Measurements from ENCODE around the gene ANKRD50. TPM values are rescaled to one million over a fixed set of nuclear protein-coding genes. Genes with fewer than 3 reads are reported as not detected.
A peak's percentile ranks its signal among the peaks of the same experiment; 100 is the strongest.

Gene ANKRD50
- total RNA-seq, 1 experiment from 2014 or later: 6.8 TPM

GRCh38 chr4:124637321-124637720 is 75.2 kb downstream of the ANKRD50 start:
- no peak for DNase-seq (ENCODE audit: low read depth)

GRCh38 chr4:124636788-124637187 is 75.7 kb downstream of the ANKRD50 start:
- peak; percentile 16 for DNase-seq (ENCODE audit: low read depth)

- DNase-seq (ENCODE audit: low read depth): no peak
These were observed 77.2 kb downstream of the ANKRD50 start for GRCh38 chr4:124635331-124635730.

- no peak for DNase-seq (ENCODE audit: low read depth)
These were observed 79.1 kb downstream of the ANKRD50 start for GRCh38 chr4:124633285-124633941.

- DNase-seq (ENCODE audit: low read depth): no peak
These were observed 80.1 kb downstream of the ANKRD50 start for GRCh38 chr4:124632439-124632838.

- DNase-seq (ENCODE audit: low read depth): peak; percentile 97
These were observed 80.8 kb downstream of the ANKRD50 start for GRCh38 chr4:124631760-124632159.

- no peak for DNase-seq (ENCODE audit: low read depth)
These were observed 82.9 kb downstream of the ANKRD50 start for GRCh38 chr4:124629681-124630080.
